GM19238 (cell line): ENCODE measurements around the gene ELK3.
A peak's percentile ranks its signal among the peaks of the same experiment; 100 is the strongest.

Experiments used
- DNase-seq: peaks from one replicate; pipeline ENCODE4 v3.0.0; 2011; ENCODE audit warnings: low spot score; ENCODE audit not compliant: insufficient read length

The ELK3 gene

GRCh38 chr12:96187956-96188355, 6.2 kb upstream of the ELK3 start:
- DNase-seq, result no peak

- DNase-seq, result no peak
These were observed 4.4 kb upstream of the ELK3 start for GRCh38 chr12:96189781-96190180.

- DNase-seq, result no peak
These were observed 3.6 kb upstream of the ELK3 start for GRCh38 chr12:96190413-96191108.

- no peak for DNase-seq
These were observed 1.1 kb upstream of the ELK3 start for GRCh38 chr12:96192926-96193573.

GRCh38 chr12:96194576-96194889, 358 bp downstream of the ELK3 start:
- no peak for DNase-seq

GRCh38 chr12:96194971-96195844, 1.0 kb downstream of the ELK3 start:
- peak; percentile 49 for DNase-seq

GRCh38 chr12:96195845-96196451, 1.8 kb downstream of the ELK3 start:
- DNase-seq, result no peak

- DNase-seq, result no peak
These were observed 2.6 kb downstream of the ELK3 start for GRCh38 chr12:96196781-96197180.

- no peak for DNase-seq
These were observed 3.5 kb downstream of the ELK3 start for GRCh38 chr12:96197503-96198272.

GRCh38 chr12:96198965-96199364, 4.8 kb downstream of the ELK3 start:
- DNase-seq, result no peak

- DNase-seq, result no peak
These were observed 5.3 kb downstream of the ELK3 start for GRCh38 chr12:96199464-96199863.

- no peak for DNase-seq
These were observed 7.4 kb downstream of the ELK3 start for GRCh38 chr12:96201272-96202227.

GRCh38 chr12:96204381-96204780, 10.2 kb downstream of the ELK3 start:
- DNase-seq, result no peak

GRCh38 chr12:96205908-96206307, 11.7 kb downstream of the ELK3 start:
- DNase-seq, result no peak

- DNase-seq, result no peak
These were observed 12.9 kb downstream of the ELK3 start for GRCh38 chr12:96206936-96207662.

- DNase-seq, result no peak
These were observed 14.2 kb downstream of the ELK3 start for GRCh38 chr12:96208346-96208745.

- no peak for DNase-seq
These were observed 14.8 kb downstream of the ELK3 start for GRCh38 chr12:96208801-96209549.

- DNase-seq, result no peak
These were observed 16.3 kb downstream of the ELK3 start for GRCh38 chr12:96210376-96211055.
